GM12864 (cell line): Measurements from ENCODE around the gene RASD2.

Experiments used
- DNase-seq: peaks from one replicate; pipeline ENCODE4 v3.0.0-alpha.2; 2011; ENCODE audit warnings: low read depth
- H3K4me3 ChIP-seq: 2 replicates; pipeline ENCODE4 v1.5.1; 2011; ENCODE audit warnings: mild to moderate bottlenecking, low read depth, low read length, control low read depth
- CTCF ChIP-seq: IDR thresholded peaks from 2 replicates; pipeline ENCODE4 v1.5.1; 2011; ENCODE audit warnings: low read depth, mild to moderate bottlenecking, moderate library complexity, low read length, control low read depth, inconsistent platforms; ENCODE audit errors: missing control alignments

The RASD2 gene

GRCh38 chr22:35594686-35595085, 54.1 kb downstream of the RASD2 start:
- H3K4me3 ChIP-seq: no peak overlapping the region
- no peak for TF ChIP-seq CTCF
- DNase-seq: no peak

DNA sequence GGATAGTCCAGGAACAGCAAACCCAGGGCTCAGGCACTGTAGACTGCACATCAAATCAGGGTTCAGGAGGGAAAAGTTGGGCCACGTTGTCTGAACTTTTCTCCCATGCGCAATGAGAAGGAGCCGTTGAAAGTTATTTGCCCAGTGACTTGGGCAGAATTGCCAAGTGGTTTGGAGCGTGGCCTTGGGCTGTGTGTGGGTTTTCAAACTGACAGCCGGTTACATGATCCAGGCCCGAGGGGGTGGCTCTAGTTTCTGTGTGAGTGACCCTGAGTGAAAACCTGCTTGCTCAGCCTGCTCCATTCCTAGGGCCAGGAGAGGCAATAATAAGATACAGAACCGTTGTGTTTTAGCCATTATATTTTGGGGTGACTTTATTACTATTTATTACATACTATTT, 56.2 kb downstream of the RASD2 start:
- DNase-seq: no peak

GRCh38 chr22:35597692-35598395, 57.2 kb downstream of the RASD2 start:
- no peak for TF ChIP-seq CTCF
- H3K4me3 ChIP-seq: no peak overlapping the region
- no peak for DNase-seq

More for the DNA sequence above, 56.2 kb downstream of the RASD2 start:
- no peak overlapping the region for H3K4me3 ChIP-seq
- TF ChIP-seq CTCF: no peak

DNA sequence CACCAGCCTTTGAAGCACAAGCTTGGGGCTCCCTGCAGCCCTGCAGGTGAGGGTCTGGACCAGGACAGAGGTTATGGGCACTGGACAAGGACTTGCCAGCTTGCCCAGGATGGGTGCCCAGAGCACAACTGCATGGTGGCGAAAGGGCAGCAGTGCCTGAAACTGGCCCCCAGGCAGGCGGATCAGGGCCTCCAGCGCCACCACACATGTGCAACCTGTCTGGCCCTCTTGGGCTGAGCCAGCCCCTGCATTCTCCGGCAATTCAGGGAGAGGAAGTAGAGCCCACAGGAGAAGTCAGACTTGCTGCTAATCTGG, 57.7 kb downstream of the RASD2 start:
- H3K4me3 ChIP-seq: no peak overlapping the region
- DNase-seq: no peak
- TF ChIP-seq CTCF: no peak

DNA sequence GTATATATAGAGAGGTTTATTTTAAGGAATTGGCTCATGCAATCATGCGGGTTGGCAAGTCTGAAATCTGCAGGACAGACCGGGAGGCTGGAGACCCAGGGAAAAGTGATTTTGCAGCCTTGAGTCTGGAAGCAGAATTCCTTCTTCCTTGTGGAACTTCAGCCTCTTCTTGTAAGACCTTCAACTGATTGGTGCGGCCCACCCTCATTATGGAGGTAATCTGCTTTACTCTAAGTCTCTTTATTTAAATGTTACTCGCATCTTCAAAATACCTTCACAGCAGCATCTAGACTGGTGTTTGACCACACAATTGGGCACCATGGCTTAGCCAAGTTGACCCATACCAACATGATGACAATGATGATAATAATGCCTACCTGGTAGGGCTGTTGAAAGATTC, 58.7 kb downstream of the RASD2 start:
- H3K4me3 ChIP-seq: no peak overlapping the region
- no peak for TF ChIP-seq CTCF
- DNase-seq: no peak

DNA sequence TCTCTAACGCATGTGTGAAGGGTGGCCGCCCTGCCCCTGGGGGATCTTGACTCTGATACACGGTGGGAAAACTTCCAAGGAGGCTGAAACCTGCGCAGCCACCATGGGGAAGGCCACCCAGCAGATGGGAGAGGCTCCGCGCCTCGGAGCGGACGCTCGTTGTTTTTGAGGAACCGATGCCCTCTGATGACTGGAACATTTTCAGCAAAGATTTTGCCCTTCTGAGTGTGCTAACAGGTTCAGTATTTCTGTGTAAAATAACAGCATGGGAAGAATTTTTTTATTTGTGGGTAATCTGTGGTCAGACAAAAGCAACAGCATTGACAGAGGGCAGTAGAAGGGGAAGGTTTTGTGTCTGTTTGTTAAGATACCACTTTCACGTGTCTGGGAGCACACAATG, 59.8 kb downstream of the RASD2 start:
- no peak for TF ChIP-seq CTCF
- DNase-seq: no peak

GRCh38 chr22:35601013-35601580, 60.5 kb downstream of the RASD2 start:
- DNase-seq: no peak
- no peak for TF ChIP-seq CTCF
- H3K4me3 ChIP-seq: no peak overlapping the region

More for the DNA sequence above, 59.8 kb downstream of the RASD2 start:
- no peak overlapping the region for H3K4me3 ChIP-seq
